ENCODE measurements around the gene MSX1. TPM values are rescaled to one million over a fixed set of nuclear protein-coding genes. Genes with fewer than 3 reads are reported as not detected.

MSX1 gene
- total and polyA plus RNA-seq, 2 of the 13 experiments (the other 11 are each of a cell fraction or from before 2014, with no cell fraction given): 12.1 to 14.9 TPM

GRCh38 chr4:4821577-4821976 is 37.9 kb upstream of the MSX1 start (continued):
- no peak for TF ChIP-seq HOXA5 (CRISPR knock-in tag; IDR thresholded peaks at IDR 0.05)
- peak; percentile 62; the same call in 1 of the 2 replicates for TF ChIP-seq BCL6 (CRISPR knock-in tag; IDR thresholded peaks at IDR 0.05)
- no peak for TF ChIP-seq ZNF567 (CRISPR knock-in tag; IDR thresholded peaks at IDR 0.05; ENCODE audit: borderline replicate concordance)
- TF ChIP-seq MED1 (CRISPR knock-in tag; IDR thresholded peaks at IDR 0.05): peak; percentile 53; the same call in 1 of the 2 replicates
- TF ChIP-seq ZEB1 (IDR thresholded peaks at IDR 0.05; ENCODE audit: insufficient replicate concordance, low read depth): no peak
- TF ChIP-seq HOMEZ (CRISPR knock-in tag; IDR thresholded peaks at IDR 0.05; ENCODE audit: low read depth): 0 out of 2 replicates have a peak, but pooled peaks have one; percentile 34
- TF ChIP-seq ZMYM4 (CRISPR knock-in tag; IDR thresholded peaks at IDR 0.05): peak; percentile 59
- TF ChIP-seq, protein P1, sequence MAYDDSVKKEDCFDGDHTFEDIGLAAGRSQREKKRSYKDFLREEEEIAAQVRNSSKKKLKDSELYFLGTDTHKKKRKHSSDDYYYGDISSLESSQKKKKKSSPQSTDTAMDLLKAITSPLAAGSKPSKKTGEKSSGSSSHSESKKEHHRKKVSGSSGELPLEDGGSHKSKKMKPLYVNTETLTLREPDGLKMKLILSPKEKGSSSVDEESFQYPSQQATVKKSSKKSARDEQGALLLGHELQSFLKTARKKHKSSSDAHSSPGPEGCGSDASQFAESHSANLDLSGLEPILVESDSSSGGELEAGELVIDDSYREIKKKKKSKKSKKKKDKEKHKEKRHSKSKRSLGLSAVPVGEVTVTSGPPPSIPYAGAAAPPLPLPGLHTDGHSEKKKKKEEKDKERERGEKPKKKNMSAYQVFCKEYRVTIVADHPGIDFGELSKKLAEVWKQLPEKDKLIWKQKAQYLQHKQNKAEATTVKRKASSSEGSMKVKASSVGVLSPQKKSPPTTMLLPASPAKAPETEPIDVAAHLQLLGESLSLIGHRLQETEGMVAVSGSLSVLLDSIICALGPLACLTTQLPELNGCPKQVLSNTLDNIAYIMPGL (CRISPR knock-in tag; IDR thresholded peaks at IDR 0.05; ENCODE audit: borderline replicate concordance in 1 of 2, low read depth in 1 of 2): no peak
- TF ChIP-seq ZNF34 (CRISPR knock-in tag; IDR thresholded peaks at IDR 0.05; ENCODE audit: borderline replicate concordance): no peak
- no peak for TF ChIP-seq TFDP1 (CRISPR knock-in tag; IDR thresholded peaks at IDR 0.05; ENCODE audit: borderline replicate concordance)
- no peak for TF ChIP-seq ZNF660 (CRISPR knock-in tag; IDR thresholded peaks at IDR 0.05; ENCODE audit: borderline replicate concordance, low read depth)
- TF ChIP-seq EP300 (IDR thresholded peaks at IDR 0.05; ENCODE audit: low read depth in 2 of 2, low read length in 2 of 2): peak in 1 of 2 experiments; percentile 42; a peak in 1 of 4 replicates
- no peak for TF ChIP-seq EP300 (CRISPR knock-in tag; IDR thresholded peaks at IDR 0.05; ENCODE audit: borderline replicate concordance)
- TF ChIP-seq SALL1 (CRISPR knock-in tag; IDR thresholded peaks at IDR 0.05): peak; percentile 50; the same call in 1 of the 2 replicates
- no peak for TF ChIP-seq ZHX2 (IDR thresholded peaks at IDR 0.05; ENCODE audit: low read depth)
- TF ChIP-seq ZHX2 (CRISPR knock-in tag; IDR thresholded peaks at IDR 0.05; ENCODE audit: borderline replicate concordance): no peak
- no peak for TF ChIP-seq ZBTB38 (CRISPR knock-in tag; IDR thresholded peaks at IDR 0.05)
